Vagina (tissue), 2 donors: Measurements from ENCODE around the gene UQCRC1.

Experiments used
- CTCF ChIP-seq, 3 experiments: fragments of 450-650 bp in 2 of 3; fragments of 200-600 bp in 1 of 3; sonication (generic) in 1 of 3; IDR thresholded peaks; one replicate each; pipeline ENCODE4 v1.5.1; 2017 to 2019; ENCODE audit warnings: antibody characterized with exemption in 3 of 3, mild to moderate bottlenecking in 2 of 3, moderate library complexity in 2 of 3
- POLR2A ChIP-seq, 2 donors: fragments of 450-650 bp; IDR thresholded peaks; one replicate each; pipeline ENCODE4 v1.6.1; 2017; ENCODE audit warnings: antibody characterized with exemption in 2 of 2, mild to moderate bottlenecking in 2 of 2, moderate library complexity in 2 of 2

GRCh38 chr3:48596157-48596556 is 13.3 kb downstream of the UQCRC1 start:
- TF ChIP-seq CTCF (IDR thresholded peaks at IDR 0.05) = no peak
- no peak for TF ChIP-seq POLR2A (IDR thresholded peaks at IDR 0.05)
